HL-60/S4 (cell line): Measurements from ENCODE around the gene LRRC43.
"Not testable (repeated sequence)": the region's sequence is repeated elsewhere in the genome, so short reads cannot be mapped to it uniquely, and the experiment has no call there.

ENCODE experiments used
- in situ Hi-C: fragments of 300-500 bp; cut with MboI; formaldehyde crosslinking; loops from 2 replicates; pipeline ENCODE4 v1.14.3; 2022; ENCODE audit warnings: low sequenced_read_pairs

The LRRC43 gene

DNA sequence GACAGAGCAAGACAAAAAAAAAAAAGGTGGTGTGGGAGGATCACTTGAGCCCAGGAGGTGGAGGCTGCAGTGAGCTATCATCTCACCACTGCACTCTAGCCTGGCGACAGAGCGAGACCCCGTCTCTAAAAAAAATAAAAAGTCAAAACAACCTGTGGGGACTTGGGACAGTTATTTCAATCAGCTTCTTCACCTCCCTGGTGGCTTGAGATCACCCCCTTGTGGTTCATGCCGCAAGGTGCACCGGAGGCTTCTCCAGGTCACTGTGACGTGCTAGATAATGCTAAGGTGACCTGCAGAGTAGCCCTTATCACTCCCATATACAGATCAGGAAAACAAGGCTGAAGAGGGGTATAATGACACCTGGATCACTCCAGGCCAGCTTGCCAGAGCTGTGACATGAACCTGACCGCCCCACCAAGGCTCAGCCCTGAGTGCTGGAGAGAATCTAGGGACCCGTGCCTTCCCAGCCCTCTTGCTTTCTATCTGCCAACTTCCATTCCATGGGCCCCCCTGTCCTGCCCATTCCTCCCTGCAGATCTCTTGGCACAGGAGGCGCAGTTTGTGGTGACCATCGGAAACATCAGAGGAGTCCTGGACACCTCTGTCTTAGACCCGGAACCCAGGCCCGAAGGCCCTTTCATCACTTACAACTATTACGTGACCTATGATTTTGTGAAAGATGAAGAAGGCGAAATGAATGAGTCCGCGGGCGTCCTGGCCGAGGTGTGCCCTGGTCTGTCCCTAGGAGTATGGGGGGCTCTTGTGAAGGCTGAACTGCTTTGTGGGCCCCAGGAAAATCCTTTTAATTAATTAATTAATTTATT, 8.1 kb downstream of the LRRC43 start:
- in situ Hi-C loops, result no loop called here

GRCh38 chr12:122192441-122192840, 9.5 kb downstream of the LRRC43 start:
- in situ Hi-C loops, result no loop called here

DNA sequence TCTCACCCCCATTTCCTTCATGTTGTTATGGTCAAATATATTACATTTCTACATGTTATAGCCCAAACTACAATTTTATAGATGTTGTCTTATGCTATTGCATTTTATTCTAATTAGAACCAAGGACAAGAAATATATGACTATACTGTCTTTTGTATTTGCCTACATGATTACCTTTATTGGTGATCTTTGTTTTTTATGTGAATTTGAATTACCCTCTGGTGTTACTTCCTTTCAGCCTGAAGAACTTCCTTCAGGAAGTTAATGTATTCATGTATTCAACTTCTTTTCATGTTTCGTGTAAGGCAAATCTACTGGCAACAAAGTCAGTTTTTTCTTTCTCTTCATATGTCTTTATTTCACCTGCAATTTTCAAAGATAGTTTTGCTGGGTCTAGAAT, 11.9 kb downstream of the LRRC43 start:
- in situ Hi-C loops, result no loop called here

GRCh38 chr12:122195405-122195804, 12.5 kb downstream of the LRRC43 start:
- in situ Hi-C loops, result no loop called here

GRCh38 chr12:122197612-122197966, 14.7 kb downstream of the LRRC43 start:
- in situ Hi-C loops, result no loop called here

GRCh38 chr12:122199484-122200355, 16.8 kb downstream of the LRRC43 start:
- in situ Hi-C loops, result no loop called here

DNA sequence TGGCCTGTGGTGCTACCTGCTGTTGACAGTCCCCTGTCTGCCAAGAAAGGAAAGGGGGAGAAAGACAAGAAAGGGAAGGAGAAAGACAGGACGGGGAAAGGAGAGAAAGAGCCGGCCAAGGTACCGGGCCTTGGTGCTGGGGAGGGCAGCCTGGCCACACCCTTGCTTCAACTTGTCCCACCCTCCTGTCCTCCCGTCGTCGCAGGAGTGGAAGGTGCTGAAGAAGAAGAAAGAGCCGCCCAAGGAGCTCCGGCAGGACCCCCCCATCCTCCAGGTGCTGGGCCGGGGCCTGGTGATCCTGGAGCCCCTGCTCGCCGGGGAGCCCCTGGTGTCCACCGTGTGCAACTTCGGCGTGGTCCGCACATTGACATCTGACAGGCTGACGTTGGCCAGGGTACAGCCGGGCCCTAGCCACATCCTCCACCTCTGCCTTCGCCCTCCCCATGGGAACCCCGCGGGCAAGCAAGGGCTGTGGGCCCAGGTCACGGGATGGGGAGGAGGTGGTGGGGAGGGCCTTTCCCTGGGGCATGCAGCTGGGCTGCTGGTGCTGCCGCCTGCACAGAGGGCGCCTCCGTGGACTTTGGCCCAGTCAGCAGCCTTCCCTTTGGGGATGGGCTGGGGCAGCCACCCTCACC, 17.7 kb downstream of the LRRC43 start:
- in situ Hi-C loops, result no loop called here

- in situ Hi-C loops, result no loop called here
Observed at GRCh38 chr12:122201381-122201780, 18.5 kb downstream of the LRRC43 start.

DNA sequence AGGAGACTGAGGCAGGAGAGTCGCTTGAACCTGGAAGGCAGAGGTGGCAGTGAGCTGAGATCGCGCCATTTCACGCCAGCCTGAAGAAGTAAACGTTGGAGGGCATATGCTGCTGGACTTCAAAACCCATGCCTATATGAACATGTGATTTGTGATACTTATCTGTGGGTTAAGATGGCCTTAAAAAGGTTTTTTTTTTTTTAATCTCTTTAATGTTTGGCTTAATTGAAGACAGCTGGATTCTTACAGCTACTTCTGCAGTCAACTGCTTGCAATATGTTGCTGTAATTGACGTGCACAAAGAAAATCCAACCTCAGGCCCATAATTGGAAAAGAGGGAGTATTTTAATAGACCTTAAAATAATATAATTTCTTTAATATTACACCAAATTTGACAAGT, 19.1 kb downstream of the LRRC43 start:
- in situ Hi-C loops, result no loop called here

- in situ Hi-C loops, result not testable (repeated sequence)
Observed at GRCh38 chr12:122202811-122203210, 19.9 kb downstream of the LRRC43 start.

- in situ Hi-C loops, result no loop called here
Observed at GRCh38 chr12:122203301-122204166, 20.6 kb downstream of the LRRC43 start, which contains the start of gene B3GNT4. TSS of gene B3GNT4 (plus strand) at chr12:122203709. CDS start at chr12:122204619, 910 bp downstream.

GRCh38 chr12:122204167-122205052, 21.5 kb downstream of the LRRC43 start:
- in situ Hi-C loops, result no loop called here

DNA sequence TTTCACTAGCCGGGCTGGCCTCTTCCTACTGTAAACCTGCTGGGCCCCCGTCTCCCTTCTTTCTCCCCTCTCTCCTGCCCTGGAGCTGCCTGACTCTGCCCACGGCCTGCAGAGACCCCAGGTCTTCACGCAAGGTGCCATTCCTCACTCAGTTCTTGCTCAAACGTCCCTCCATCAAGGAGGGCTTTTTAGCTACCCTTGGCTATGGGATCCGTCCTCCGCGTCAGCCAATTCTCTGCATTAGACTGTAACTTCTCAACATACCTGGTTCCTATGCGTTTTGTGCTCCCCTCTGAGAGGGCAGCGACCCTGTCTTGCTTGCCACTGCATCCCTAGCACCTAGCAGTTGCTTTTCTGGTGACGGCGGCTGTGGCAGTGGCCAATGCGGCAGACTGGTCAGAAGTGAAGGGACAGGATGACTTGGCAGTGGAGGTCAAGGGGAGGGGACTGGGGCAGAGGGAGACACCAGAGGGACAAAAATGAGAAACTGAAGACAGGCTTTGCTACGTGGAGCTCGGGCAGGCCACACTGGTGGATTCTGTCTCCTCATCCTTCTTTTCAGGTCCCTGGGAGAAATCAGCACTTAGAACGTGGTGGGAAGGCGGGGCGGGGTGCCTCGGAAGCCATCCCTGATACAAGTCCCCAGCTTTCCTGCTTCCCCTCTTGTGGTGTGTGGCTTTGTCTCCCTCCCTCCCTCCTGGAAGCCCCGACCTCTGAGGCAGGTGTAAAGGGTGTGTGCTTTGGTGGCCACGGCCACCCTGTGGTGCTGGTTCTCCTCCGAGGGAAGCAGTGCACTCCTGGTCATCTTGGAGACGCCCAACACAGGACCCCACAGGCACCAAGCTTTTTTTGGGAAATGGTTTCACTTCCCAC, 22.4 kb downstream of the LRRC43 start:
- in situ Hi-C loops, result no loop called here

DNA sequence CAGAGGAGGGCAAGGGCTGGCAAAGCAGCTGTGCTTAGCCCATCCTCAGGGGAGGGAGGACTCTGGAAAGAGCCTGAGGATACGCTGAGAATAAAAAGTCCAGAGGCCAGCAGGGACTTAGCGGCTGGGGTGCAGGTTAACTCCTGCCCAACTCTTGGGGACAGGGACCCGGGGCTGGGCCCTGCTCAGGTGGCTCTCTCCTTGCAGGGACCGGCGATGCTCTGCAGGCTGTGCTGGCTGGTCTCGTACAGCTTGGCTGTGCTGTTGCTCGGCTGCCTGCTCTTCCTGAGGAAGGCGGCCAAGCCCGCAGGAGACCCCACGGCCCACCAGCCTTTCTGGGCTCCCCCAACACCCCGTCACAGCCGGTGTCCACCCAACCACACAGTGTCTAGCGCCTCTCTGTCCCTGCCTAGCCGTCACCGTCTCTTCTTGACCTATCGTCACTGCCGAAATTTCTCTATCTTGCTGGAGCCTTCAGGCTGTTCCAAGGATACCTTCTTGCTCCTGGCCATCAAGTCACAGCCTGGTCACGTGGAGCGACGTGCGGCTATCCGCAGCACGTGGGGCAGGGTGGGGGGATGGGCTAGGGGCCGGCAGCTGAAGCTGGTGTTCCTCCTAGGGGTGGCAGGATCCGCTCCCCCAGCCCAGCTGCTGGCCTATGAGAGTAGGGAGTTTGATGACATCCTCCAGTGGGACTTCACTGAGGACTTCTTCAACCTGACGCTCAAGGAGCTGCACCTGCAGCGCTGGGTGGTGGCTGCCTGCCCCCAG, 23.4 kb downstream of the LRRC43 start:
- in situ Hi-C loops, result no loop called here

DNA sequence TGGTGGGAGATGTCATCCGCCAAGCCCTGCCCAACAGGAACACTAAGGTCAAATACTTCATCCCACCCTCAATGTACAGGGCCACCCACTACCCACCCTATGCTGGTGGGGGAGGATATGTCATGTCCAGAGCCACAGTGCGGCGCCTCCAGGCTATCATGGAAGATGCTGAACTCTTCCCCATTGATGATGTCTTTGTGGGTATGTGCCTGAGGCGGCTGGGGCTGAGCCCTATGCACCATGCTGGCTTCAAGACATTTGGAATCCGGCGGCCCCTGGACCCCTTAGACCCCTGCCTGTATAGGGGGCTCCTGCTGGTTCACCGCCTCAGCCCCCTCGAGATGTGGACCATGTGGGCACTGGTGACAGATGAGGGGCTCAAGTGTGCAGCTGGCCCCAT, 24.1 kb downstream of the LRRC43 start:
- in situ Hi-C loops, result no loop called here

- in situ Hi-C loops, result no loop called here
Observed at GRCh38 chr12:122207391-122207790, 24.5 kb downstream of the LRRC43 start.

DNA sequence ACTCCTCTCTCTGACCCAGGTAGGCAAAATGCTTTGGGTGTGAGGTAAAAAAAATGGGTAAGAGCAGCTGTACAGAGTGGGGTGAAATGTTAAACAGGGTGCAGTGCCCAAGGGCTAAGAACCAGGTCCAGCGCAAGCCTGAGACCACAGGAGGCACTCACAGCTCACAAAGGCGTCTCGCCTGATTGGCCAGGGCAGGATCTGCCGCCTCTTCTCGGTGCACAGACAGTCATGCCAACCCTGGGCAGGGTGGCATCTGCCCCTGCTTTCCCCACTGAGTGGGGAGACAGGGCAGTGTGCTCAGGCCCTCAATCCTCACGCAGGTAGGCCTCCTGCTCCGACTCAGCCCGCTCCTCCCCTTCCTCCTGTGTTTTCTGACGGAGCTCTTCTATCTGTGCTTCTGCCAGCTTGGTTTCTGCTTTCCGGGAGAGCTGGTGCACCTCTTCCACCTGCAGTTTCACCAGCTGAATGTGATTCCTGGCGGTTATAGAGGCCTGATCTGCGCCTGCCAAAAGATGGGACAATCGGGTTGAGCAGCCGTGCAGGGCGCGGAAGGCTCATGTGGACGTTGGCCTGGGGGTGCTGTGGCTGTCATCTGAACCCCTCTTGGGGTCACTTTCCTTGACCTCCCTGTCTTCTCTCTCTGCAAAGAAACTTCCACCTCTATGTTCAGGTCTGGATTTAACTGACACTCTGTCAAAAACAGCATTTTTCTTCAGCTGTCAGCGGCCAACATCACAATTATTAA, 25.3 kb downstream of the LRRC43 start:
- in situ Hi-C loops, result no loop called here
